HG02870 (cell line): ENCODE data around the gene LRCH1.

ENCODE experiments used
- ATAC-seq: cut with Tn5 transposase; IDR thresholded peaks from one replicate; pipeline ENCODE4 v1.9.1; 2021; ENCODE audit warnings: mild to moderate bottlenecking, moderate library complexity; ENCODE audit not compliant: unreplicated experiment

LRCH1 gene

DNA sequence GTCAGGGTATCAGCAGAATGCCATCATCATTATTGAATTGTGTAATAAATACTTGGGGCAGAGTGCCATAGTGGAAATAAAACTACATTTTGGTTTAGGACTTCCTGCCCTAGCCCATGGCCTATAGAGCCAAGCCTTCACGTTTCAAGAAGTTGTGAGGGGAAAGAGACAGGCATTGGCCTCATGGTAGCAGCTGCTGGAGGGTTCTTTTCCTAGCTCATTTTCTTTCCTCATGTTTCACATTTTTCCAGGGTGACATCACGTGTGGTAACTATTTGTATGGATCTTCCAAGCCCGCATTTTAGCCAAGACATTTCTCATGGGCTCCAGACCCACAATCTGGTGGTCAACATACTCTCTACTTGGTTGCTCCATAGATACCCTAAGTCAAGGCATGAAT lies 80.4 kb downstream of the LRCH1 start:
- no peak for ATAC-seq

DNA sequence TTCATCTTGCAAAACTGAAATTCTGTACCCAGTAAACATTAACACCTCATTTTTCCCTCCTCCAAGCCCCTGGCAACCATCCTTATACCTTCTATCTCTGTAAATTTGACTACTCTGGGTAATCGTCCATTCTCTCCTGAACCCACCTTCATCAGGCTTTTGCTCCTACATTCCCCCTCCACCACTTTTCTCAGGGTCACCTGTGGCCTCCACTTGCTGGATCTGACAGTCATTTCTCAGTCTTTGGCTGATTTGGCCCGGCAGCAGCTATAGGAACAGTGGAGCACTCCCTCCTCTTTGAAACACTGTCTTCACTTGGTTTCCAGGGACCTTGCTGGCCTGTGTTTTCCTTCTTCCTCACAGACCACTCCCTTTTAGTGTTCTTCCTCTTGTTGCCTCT lies 83.5 kb downstream of the LRCH1 start:
- ATAC-seq, result no peak

DNA sequence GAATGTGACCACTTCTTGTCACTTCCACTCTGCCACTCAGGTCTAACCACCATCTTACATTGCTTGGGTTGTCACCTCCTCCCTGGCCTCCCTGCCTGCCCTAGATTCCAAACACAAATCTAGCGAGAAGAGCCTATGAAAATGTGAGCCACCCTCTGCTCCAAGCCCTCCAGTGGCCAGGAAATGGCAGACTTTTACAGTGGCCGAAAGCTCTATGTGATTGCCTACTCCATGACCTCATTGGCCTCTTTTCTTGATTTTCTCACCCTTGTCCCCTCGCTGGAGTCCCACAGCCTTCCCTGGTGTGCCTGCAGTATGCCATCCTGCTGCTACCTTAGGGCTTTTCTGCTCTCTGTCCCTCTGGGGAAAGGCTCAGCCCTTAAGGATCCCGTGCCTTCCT lies 84.2 kb downstream of the LRCH1 start:
- no peak for ATAC-seq

DNA sequence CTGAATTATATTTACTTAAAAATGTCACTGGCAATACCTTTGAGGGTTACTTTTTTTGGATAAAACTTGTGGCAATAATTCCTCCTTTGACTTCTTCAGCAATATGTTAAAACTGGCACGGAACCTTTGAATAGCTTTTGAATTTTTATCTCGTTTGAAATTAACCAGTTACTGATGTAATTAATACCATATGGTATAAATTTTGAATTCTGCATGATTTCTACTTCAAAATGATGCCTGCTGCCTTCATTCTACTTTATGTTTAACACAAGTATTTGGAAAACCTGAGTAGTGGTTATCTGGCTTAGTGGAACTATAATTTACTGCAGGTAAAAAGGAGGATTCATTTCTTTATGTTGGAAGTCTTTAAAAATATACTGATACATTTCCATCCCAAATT lies 85.3 kb downstream of the LRCH1 start:
- no peak for ATAC-seq

DNA sequence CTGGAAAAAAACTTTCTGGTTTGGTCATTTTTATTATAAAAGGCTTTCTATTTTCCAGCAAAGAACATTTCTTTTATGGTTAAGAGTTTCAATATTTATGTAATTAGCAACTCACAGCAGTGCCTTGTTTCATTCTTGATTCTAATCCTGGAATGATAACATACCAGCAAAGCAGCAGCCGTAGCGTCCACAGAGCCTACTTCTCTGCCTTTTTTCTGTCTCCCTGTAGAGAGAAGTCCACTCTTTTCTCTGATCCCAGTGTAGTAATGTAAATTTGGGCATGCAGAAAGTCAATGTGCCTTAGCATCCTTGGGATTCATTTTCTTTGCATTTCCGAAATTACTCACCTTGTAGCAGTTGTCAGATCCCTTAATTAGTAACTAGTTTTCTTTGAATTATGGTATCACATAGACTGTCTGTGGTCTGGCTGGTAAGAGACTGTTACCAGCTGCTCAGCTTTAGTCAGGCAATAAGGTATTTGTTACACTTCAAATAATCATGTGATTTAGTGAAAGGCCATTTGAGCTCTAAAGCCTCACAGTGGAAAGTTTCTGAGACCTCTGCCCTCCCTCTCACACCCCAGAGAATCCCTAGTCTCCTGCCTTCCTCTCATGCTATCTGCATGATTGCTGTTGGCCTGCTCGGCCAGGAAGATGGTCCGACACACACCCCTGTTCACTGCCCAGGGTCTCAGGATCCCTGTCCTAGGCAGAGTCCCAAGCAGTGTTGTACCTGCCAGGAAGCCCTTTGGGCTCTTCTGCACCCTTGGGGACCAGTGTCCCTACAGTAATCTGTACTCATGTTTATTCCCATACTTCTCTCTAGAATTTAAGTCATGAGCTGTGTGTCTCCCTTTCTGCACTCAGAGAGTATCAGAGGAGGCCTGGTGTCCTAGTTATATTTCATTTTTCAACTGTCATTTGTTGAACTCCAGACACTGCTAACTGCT lies 86.3 kb downstream of the LRCH1 start:
- peak; percentile 85 for ATAC-seq

DNA sequence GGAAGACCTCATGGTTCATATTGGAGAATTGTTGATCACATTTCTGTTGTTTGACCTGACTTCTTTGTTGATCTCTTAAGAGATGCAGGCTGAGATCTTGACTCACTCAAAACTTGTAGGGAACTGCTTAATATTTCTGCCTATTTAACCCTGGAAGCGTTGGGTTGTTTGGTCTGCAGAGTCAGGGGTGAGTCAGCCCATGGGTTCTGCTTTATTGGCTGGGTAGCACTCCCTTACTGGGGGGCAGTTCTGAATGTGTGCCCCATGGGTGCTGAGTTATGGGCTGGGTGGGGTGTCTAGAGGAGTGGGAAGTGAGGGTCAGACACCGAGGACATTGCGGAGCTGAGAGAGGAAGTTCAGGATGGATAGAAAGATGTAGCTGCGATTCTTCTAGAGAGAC lies 87.9 kb downstream of the LRCH1 start:
- no peak for ATAC-seq

DNA sequence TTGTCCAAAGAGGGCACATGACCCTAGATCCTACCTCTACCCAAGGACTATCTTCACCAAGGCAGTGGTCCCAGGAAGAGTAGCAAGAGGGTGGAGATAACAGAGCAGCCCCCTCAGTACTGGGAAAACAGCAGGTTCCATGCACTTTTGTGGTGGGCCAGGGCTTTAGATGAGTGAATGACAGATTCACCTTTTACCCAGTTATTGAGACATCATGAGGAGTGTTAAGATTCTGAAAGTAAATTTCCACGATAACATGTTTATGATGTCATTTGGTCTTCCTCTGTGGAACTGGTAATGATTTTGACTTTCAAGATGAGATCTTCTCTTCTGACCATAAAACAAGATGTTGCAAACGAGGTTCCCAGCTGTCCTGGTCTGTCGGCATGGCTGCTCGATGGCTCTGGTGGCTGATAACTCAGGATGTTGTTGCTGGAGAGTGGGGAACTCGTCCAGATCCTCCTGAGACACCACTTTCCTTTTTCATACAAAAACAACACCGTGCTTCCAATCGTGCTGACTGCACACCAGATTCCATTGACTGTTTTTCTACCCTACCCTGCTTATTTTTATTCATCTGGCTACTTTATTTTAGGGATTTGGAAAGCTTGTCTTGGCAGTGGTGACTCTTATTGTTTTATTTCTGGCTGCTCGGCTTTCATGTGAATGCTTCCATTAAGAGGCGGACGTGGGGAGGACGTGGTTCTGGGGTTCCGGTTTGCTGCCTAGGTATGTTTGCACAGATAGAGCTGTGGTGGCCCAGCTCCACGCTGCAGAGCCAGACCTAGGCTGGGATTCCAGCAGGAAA lies 88.5 kb downstream of the LRCH1 start:
- ATAC-seq, result no peak

DNA sequence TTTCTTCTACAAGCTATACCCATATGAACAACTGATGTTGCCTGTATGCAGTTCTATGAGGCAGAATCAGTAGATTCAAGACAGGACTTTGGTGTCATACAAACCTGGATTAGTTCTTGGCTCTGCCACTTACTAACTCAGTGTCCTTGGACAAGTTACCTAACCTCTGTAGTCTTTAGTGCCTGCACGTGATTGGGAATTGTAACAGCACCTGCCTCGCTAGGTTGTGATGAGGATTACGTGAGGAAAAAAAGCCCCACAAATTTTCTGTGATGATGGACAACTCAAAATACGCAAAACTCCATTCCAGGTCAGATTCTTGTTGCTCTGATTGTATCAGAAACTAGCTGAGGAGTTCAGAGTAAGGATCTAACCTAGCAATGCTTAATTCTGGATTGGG lies 89.3 kb downstream of the LRCH1 start:
- ATAC-seq, result no peak

DNA sequence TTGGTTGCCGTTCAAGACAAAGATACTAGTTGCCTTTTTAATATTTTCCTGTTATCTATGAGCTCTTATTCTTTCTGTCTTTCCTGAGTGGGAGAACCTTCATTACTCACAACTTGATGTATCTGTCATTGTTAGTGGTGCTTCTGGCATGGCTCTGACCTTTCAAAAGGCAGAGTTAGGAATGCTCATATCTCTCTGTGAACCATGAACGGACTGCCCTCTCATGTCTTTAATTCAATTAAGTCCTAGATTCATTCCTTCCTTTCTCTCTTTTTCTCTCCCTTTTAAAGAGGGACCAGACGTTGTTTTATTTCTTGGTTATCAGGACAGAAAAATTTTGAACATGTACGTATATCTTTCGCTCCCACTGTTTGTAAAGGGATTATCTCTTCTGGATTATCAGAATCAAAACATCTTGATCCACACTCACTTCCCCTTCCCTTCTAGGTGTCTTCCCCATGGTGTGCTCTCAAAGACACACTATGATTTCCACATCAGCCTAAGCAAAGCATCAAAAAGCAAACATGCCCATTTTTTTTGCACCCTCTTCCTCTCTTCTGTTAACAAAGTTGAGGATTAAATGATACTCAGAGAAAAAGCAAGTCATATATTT lies 90.3 kb downstream of the LRCH1 start:
- ATAC-seq, result no peak

DNA sequence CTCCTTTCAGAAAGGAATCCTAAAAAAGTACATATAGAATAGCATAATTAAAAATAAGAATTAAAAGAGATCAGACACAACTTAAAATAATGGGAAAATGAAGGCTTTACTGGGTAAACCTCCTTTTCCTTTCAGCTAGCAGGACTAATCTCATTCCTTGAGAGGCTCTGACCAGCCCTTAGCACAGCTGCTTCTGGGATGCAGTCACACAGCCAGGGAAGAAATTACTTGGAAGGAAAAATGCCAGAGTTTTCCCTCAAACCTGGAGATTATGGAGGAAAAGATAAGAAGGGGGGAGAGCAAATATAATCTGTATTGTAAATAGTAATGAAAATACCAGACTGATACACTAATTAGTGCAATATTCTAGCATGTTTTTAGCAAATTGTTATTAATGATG lies 91.8 kb downstream of the LRCH1 start:
- no peak for ATAC-seq

DNA sequence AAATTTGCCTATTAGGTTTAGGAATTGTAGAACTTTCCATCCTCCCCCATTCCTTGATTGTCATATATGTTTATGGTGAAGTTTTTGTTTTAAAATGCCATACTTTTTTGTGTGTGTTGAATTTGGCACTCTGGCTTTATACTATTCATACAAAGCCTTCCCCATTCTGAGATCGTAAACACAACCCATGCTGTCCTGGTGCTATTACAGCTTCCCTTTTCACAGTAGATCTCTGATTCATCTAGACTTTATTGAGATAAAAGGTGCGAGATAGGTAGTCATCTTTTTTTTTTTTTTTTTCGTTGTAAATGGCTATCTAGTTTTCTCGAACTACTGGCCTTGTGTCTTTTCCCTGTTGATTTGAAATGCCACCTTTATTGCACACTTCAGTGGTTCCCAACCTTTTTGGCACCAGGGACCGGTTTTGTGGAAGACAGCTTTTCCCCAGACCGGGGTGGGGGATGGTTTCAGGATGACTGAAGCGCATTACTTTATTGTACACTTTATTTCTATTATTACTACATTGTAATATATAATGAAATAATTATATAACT lies 94.6 kb downstream of the LRCH1 start:
- no peak for ATAC-seq

DNA sequence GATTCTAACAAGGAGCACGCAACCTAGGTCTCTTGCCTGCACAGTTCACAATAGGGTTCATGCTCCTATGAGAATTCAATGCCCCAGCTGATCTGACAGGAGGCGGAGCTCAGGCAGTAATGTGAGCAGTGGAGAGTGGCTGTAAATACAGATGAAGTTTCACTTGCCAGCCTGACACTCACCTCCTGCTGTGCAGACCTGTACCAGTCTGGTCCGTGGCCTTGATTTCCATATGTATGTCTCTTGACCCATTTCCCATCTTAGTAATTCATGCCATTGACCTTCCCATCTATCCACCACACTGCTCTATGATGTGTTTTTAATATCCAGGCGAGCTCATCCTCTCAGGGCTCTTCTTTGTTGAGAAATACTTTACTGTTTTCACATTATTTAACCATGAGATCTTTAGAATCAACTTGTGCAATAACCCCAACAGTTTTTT lies 95.2 kb downstream of the LRCH1 start:
- no peak for ATAC-seq

DNA sequence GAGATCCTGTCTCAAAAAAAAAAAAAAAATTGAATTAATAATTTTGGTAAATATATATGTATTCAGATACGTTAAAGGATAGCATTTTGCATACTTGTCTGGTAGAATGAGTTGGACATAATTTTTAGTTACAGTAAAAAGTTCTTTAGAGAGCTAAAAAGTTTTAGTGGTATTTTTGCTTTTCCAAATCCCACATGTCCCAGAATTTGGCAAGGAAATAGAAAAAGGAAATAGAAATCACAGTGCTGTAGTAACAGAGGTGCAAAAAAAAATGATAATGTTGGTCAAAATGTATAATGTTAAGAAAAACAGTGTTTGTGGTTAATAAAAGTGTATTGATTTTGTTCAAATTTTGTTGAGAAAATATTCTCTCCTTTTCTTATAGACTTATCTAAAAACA lies 96.8 kb downstream of the LRCH1 start:
- no peak for ATAC-seq

DNA sequence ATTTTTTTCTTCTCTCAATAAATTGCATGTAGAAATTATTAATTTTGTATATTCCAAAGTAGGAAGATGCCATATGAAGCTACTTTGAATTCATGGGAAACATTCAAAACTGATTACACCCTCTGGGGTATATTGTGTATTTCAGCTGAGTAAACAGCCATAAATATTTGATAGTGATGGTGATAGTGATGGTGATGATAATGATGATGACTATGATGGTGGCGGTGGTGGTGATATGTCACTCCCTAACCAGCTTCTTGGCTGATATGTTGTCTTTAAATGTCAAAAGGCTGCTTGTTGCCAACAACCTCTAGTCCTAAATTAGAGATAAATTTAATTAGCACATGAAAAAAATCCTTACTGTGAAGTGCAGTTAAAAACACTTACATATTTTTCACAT lies 102.0 kb downstream of the LRCH1 start:
- no peak for ATAC-seq

DNA sequence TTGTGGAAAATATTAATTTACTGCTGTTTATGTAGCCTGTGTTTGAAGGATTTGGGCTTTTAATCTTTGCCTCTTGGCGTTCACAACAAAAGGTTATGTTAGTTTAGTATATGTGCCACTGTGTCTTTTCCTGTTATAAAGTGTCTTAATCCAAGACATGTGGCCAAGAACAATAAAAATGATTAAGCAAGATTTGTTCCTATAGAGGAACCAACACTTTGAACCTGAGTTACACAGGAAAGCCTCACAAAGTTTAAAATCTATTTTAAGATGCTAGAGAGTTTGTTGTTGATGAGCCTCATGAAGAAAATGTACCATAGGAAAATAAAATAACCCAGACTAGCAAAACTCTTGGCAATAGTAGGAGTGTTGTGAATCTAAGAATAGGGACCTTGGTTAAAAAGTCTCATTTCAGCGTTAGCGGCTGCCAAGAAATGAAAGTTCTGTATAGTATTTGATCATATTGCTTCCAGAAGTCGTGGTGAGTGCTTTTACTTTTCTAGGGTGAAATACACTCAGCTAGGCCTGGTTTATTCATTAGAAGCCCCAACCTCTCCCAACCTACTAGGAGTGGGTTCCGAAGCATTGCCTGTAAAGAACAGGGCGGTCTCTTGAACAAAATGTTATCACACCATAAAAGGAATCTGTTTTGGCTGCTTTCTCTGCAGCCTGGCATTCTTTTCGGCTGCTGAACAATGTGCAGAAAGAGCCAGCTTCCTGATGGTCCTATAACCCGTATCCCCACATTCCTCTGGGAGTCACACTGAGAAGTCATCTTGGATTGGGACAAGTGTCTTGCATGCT lies 102.6 kb downstream of the LRCH1 start:
- no peak for ATAC-seq

DNA sequence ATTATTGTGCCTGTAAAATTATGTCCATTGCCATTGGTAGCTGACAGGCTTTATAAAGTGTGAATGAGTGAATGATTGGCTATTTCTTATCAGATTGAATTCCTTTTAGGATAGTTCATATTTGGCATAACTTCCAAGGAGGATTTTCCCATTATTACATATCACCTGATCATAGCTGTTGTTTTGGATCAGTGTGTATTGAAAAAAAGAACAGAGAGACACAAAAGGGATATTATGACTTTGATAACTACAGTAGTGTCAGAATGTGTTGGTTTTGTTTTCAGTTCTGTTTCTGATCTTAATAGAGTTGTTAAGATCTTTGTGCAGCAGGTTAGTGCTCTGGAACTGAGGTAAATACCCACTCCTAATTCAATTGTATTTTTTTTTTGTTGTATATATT lies 103.8 kb downstream of the LRCH1 start:
- peak; percentile 96 for ATAC-seq

DNA sequence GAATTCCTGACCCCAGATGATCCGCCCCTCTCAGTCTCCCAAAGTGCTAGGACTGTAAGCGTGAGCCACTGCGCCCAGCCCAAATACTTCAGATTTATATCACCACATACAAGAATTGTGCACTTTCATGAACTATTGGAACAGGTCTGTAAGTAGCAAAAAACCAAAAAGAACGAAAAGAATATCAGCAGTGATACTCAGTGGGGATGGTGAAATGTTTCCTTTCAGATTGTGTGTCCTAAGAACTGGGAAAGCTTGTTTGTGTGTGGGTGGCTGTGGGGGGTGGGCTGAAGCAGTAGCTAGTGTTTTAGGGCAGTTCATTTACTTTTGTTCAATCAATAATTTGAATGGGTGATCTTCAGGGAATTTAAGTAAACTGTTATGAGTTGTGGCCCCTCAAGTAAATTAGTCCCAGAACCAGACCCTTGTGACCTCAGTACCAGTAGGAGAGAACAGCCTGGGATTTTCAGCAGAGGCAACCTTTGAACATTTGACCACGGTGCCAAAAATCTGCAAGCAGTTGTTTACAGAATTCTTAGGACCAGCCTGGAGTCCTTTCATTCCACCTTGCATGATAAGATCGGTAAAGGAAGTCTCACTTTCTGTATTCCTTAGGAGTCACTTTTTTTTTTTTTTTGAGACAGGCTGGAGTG lies 106.6 kb downstream of the LRCH1 start:
- ATAC-seq, result no peak

DNA sequence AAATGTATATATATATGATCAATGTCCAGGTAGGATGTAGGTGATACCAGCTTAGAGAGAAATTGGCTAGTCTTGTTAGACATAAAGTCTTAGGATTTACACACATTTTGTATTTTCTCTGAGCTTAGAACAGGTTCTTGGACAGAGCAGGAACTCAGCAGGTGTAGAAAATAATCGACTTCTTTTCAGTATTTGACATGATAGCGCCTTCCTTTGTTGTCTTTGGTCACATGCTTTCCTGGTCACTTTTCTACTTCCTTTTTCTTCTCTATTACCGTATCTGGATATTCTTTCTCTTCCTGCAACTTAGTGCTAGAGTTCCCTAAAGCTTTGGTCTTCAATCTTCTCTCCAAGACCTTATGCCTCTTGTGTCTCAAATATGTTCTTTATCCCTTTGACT lies 107.4 kb downstream of the LRCH1 start:
- no peak for ATAC-seq

DNA sequence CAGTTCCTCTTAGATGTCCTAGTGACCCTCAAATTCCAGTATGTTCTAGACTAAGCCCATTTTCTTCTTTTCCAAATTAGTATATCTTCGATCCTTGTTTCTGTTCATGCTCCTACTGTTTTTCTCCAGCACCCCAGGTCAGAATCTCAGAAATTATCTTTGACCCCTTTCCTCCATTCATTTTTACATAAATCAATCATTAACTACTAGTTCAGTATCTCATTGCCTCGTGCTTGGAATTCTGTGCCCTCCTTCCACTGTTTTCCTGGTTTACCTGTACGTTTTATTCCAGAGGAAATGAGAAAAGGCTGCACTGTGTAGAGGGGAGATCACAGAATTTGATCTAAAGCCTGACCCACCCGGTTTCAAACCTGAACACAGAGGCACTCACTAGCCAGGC lies 107.9 kb downstream of the LRCH1 start:
- no peak for ATAC-seq

DNA sequence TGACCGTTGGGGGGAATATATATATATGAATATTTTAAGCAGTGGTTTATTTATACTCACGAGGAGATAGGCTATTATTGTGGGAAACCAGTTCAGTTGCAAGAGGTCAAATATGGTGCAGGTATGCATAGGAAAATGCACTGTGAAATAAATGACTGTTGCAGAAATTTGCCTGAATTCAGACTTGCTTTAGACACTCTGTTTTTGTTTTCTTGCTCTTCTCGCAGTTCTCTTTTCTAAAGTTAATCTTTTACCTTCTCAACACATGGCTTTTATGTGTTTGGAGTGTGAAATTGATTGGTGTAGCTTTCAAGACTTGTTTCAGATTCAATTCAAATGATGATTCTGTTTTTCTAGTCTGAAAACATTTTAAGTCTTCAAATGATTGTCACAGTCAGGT lies 109.7 kb downstream of the LRCH1 start:
- peak; percentile 53 for ATAC-seq
